ENCODE data around the gene ATG9A.

Gene ATG9A

GRCh38 chr2:219181531-219181930 is 47.9 kb downstream of the ATG9A start:
- Histone ChIP-seq H3K9me3 (ENCODE audit: insufficient read depth, low read length) (no peaks in the 10 kb centered on the region), H3K4me2 (ENCODE audit: low read depth, low read length, poor library complexity, severe bottlenecking) (no peak overlapping the region), H3K9me2 (replicated peaks; ENCODE audit: insufficient read depth, low read length) (no peaks in the 10 kb centered on the region), H3K4me3 (ENCODE audit: insufficient read depth, low read length, poor library complexity, severe bottlenecking) (no peak overlapping the region), H3K27ac (ENCODE audit: low read depth, low read length) (no peak overlapping the region), H2AFZ (ENCODE audit: low read depth, low read length, severe bottlenecking) (no peak overlapping the region), H3K9ac (ENCODE audit: low read length) (no peak overlapping the region), H4K20me1 (ENCODE audit: low read depth, low read length) (no peaks in the 10 kb centered on the region), H3K27me3 (ENCODE audit: low read length) (no peaks in the 10 kb centered on the region), H3F3A (ENCODE audit: insufficient read depth) (peaks cover 10% of the 10 kb centered on the region), H3K36me3 (ENCODE audit: low read length) (no peaks in the 10 kb centered on the region), H3K79me2 (ENCODE audit: insufficient read depth, low read length) (peaks cover 20% of the 10 kb centered on the region)
- TF ChIP-seq EZH2phosphoT487 (conservative IDR thresholded peaks at IDR 0.05; ENCODE audit: low read length) (no peak), CTCF (IDR thresholded peaks at IDR 0.05; ENCODE audit: insufficient read depth, low read length, poor library complexity, severe bottlenecking) (no peak)

GRCh38 chr2:219180961-219181360 is 48.5 kb downstream of the ATG9A start:
- Histone ChIP-seq H3K4me3 (ENCODE audit: insufficient read depth, low read length, poor library complexity, severe bottlenecking) (no peak overlapping the region), H3K36me3 (ENCODE audit: low read length) (no peaks in the 10 kb centered on the region), H2AFZ (ENCODE audit: low read depth, low read length, severe bottlenecking) (no peak overlapping the region), H3K9me3 (ENCODE audit: insufficient read depth, low read length) (no peaks in the 10 kb centered on the region), H3K27me3 (ENCODE audit: low read length) (no peaks in the 10 kb centered on the region), H3K27ac (ENCODE audit: low read depth, low read length) (no peak overlapping the region), H3K79me2 (ENCODE audit: insufficient read depth, low read length) (peaks cover 20% of the 10 kb centered on the region), H3K9me2 (replicated peaks; ENCODE audit: insufficient read depth, low read length) (no peaks in the 10 kb centered on the region), H3K9ac (ENCODE audit: low read length) (no peak overlapping the region), H3K4me2 (ENCODE audit: low read depth, low read length, poor library complexity, severe bottlenecking) (no peak overlapping the region), H4K20me1 (ENCODE audit: low read depth, low read length) (no peaks in the 10 kb centered on the region), H3F3A (ENCODE audit: insufficient read depth) (peaks cover 11% of the 10 kb centered on the region)
- TF ChIP-seq EZH2phosphoT487 (conservative IDR thresholded peaks at IDR 0.05; ENCODE audit: low read length) (no peak), CTCF (IDR thresholded peaks at IDR 0.05; ENCODE audit: insufficient read depth, low read length, poor library complexity, severe bottlenecking) (no peak)

GRCh38 chr2:219179601-219180465 is 49.6 kb downstream of the ATG9A start:
- H3K36me3 ChIP-seq (ENCODE audit: low read length), result no peaks in the 10 kb centered on the region
- H3K9ac ChIP-seq (ENCODE audit: low read length), result peak overlapping the region; percentile 99; the same call in 1 of the 2 replicates
- H3F3A ChIP-seq (ENCODE audit: insufficient read depth), result peaks cover 15% of the 10 kb centered on the region
- H3K9me3 ChIP-seq (ENCODE audit: insufficient read depth, low read length), result no peaks in the 10 kb centered on the region
- H3K4me2 ChIP-seq (ENCODE audit: low read depth, low read length, poor library complexity, severe bottlenecking), result peak overlapping the region; percentile 73
- no peaks in the 10 kb centered on the region for H3K9me2 ChIP-seq (replicated peaks; ENCODE audit: insufficient read depth, low read length)
- no peak overlapping the region for H3K27ac ChIP-seq (ENCODE audit: low read depth, low read length)
- TF ChIP-seq CTCF (IDR thresholded peaks at IDR 0.05; ENCODE audit: insufficient read depth, low read length, poor library complexity, severe bottlenecking), result no peak
- TF ChIP-seq EZH2phosphoT487 (conservative IDR thresholded peaks at IDR 0.05; ENCODE audit: low read length), result no peak
- H3K79me2 ChIP-seq (ENCODE audit: insufficient read depth, low read length), result peaks cover 20% of the 10 kb centered on the region
- H3K27me3 ChIP-seq (ENCODE audit: low read length), result no peaks in the 10 kb centered on the region
- no peaks in the 10 kb centered on the region for H4K20me1 ChIP-seq (ENCODE audit: low read depth, low read length)
- no peak overlapping the region for H2AFZ ChIP-seq (ENCODE audit: low read depth, low read length, severe bottlenecking)
- no peak overlapping the region for H3K4me3 ChIP-seq (ENCODE audit: insufficient read depth, low read length, poor library complexity, severe bottlenecking)

Measured in SU-DHL-6 (cell line).